B cell (primary cell): ENCODE measurements around the gene TIAM2. TPM values are rescaled to one million over a fixed set of nuclear protein-coding genes. Genes with fewer than 3 reads are reported as not detected.
"Not testable (repeated sequence)": the region's sequence is repeated elsewhere in the genome, so short reads cannot be mapped to it uniquely, and the experiment has no call there.

ENCODE experiments used
- ATAC-seq: fragments of 200-7000 bp; cut with Tn5 transposase; one replicate; pipeline ENCODE4 v1.10.0; 2021; ENCODE audit warnings: low read depth, mild to moderate bottlenecking, moderate number of reproducible peaks, moderate library complexity
- CTCF ChIA-PET: fragments of 350-600 bp; sonication (Branson Sonifier 250); formaldehyde crosslinking; loops from one replicate; lab custom pipeline; 2021; ENCODE audit warnings: antibody characterized with exemption, inconsistent platforms; lab: Charles Lee
- POLR2A ChIA-PET: fragments of 350-600 bp; sonication (Branson Sonifier 250); formaldehyde crosslinking; loops from one replicate; lab custom pipeline; 2021; ENCODE audit warnings: antibody characterized with exemption; lab: Charles Lee
- DNase-seq: peaks from one replicate; pipeline ENCODE4 v3.0.0; 2013
- H2AFZ ChIP-seq: 2 replicates; pipeline ENCODE4 v1.6.1; 2012; ENCODE audit warnings: mild to moderate bottlenecking, low read depth, low read length; ENCODE audit not compliant: insufficient read depth, poor library complexity, severe bottlenecking
- H3K27ac ChIP-seq, 2 donors: 1 replicate in 1 of 2; 2 replicates in 1 of 2; pipeline ENCODE4 v1.5.1; 2012 to 2013; ENCODE audit warnings: low read length in 2 of 2, mild to moderate bottlenecking in 2 of 2, moderate library complexity in 1 of 2
- H3K27me3 ChIP-seq, 4 experiments: fragments of 200-600 bp in 1 of 4; sonication (generic) in 1 of 4; replicated peaks in 1 of 4; 1 replicate in 2 of 4; 2 replicates in 2 of 4; pipeline versions ENCODE4 v1.6.1 to v1.7.0; 2013 to 2016; ENCODE audit warnings: low read length in 3 of 4, mild to moderate bottlenecking in 2 of 4, mixed read lengths in 1 of 4, moderate library complexity in 1 of 4; ENCODE audit not compliant: insufficient read depth in 4 of 4, control insufficient read depth in 3 of 4; ENCODE audit errors: control extremely low read depth in 1 of 4
- H3K36me3 ChIP-seq, 2 experiments: replicated peaks in 1 of 2; 1 replicate in 1 of 2; 2 replicates in 1 of 2; pipeline versions ENCODE4 v1.6.1 to v1.7.1; 2013; ENCODE audit warnings: low read length in 1 of 2; ENCODE audit not compliant: insufficient read depth in 2 of 2, control insufficient read depth in 1 of 2; ENCODE audit errors: control extremely low read depth in 1 of 2, extremely low read depth in 1 of 2
- H3K4me1 ChIP-seq, 2 donors: fragments of 200-600 bp in 1 of 2; sonication (generic) in 1 of 2; 1 replicate in 1 of 2; 2 replicates in 1 of 2; pipeline versions ENCODE4 v1.5.1 to v1.6.1; 2013 to 2017; ENCODE audit warnings: low read length in 2 of 2; ENCODE audit not compliant: control insufficient read depth in 2 of 2, insufficient read depth in 2 of 2
- H3K4me2 ChIP-seq: replicated peaks from 2 replicates; pipeline ENCODE3; 2012; ENCODE audit warnings: mild to moderate bottlenecking, low read depth, low read length; ENCODE audit not compliant: poor library complexity, severe bottlenecking
- H3K4me3 ChIP-seq, 5 experiments: fragments of 200-600 bp in 1 of 5; sonication (generic) in 1 of 5; 1 replicate in 3 of 5; 2 replicates in 2 of 5; pipeline versions ENCODE4 v1.5.1 to v1.7.0; 2011 to 2016; ENCODE audit warnings: low read length in 4 of 5, mild to moderate bottlenecking in 4 of 5, low read depth in 2 of 5, control low read depth in 1 of 5, moderate library complexity in 1 of 5; ENCODE audit not compliant: insufficient read depth in 1 of 5; ENCODE audit errors: control extremely low read depth in 1 of 5, extremely low read depth in 1 of 5
- H3K79me2 ChIP-seq: fragments of 200-600 bp; sonication (generic); one replicate; pipeline ENCODE4 v1.6.0; 2016; ENCODE audit warnings: low read length; ENCODE audit not compliant: control insufficient read depth, insufficient read depth
- H3K9ac ChIP-seq: fragments of 200-600 bp; sonication (generic); 2 replicates; pipeline ENCODE4 v1.6.1; 2017; ENCODE audit warnings: mild to moderate bottlenecking, low read length, moderate library complexity
- H3K9me3 ChIP-seq, 3 donors: one replicate each; pipeline versions ENCODE4 v1.6.1 to v1.7.1; 2013; ENCODE audit warnings: low read length in 2 of 3; ENCODE audit not compliant: control insufficient read depth in 2 of 3, insufficient read depth in 1 of 3; ENCODE audit errors: control extremely low read depth in 1 of 3
- H4K20me1 ChIP-seq: 2 replicates; pipeline ENCODE4 v1.6.0; 2012; ENCODE audit warnings: mild to moderate bottlenecking, low read length; ENCODE audit not compliant: insufficient read depth, control insufficient read depth, poor library complexity, severe bottlenecking
- H3K27ac Mint-ChIP-seq: one replicate; pipeline ENCODE4 v1.8.0; 2021; ENCODE audit warnings: mixed read lengths
- H3K27me3 Mint-ChIP-seq: one replicate; pipeline ENCODE4 v1.8.0; 2021; ENCODE audit warnings: mixed read lengths
- H3K4me1 Mint-ChIP-seq: one replicate; pipeline ENCODE4 v1.8.0; 2021; ENCODE audit warnings: mixed read lengths
- H3K4me3 Mint-ChIP-seq: one replicate; pipeline ENCODE4 v1.8.0; 2021; ENCODE audit warnings: mixed read lengths
- H3K9me3 Mint-ChIP-seq: one replicate; pipeline ENCODE4 v1.8.0; 2022; ENCODE audit warnings: mixed read lengths; ENCODE audit not compliant: insufficient read depth
- EZH2 ChIP-seq: IDR thresholded peaks from 2 replicates; pipeline ENCODE4 v1.6.1; 2012; ENCODE audit warnings: borderline replicate concordance, low read depth, mild to moderate bottlenecking, moderate library complexity, low read length; ENCODE audit not compliant: insufficient read depth, poor library complexity, severe bottlenecking
- WGBS: methylation state at CpG from one replicate; pipeline ENCODE4 v1.1.5; 2013; ENCODE audit warnings: missing lambda C conversion rate; ENCODE audit not compliant: insufficient coverage; 5-methylcytosine and 5-hydroxymethylcytosine counted together
- intact Hi-C: fragments of 100-400 bp; cut with micrococcal nuclease; formaldehyde crosslinking; loops from one replicate; pipeline ENCODE4 v1.10.0; 2022
- polyA plus RNA-seq: library from polyadenylated mRNA; depleted of rRNA; stranded (reverse); fragments of >200 nt; gene quantifications from 2 replicates; pipeline ENCODE4 v1.2.3, GENCODE V29; 2012
- total RNA-seq, 2 donors: library from RNA; stranded (reverse); fragments of 120-200 nt in 1 of 2; gene quantifications; 1 replicate in 1 of 2; 2 replicates in 1 of 2; pipeline versions ENCODE4 v1.2.3 to v1.2.4, GENCODE V29; 2013 to 2022
- TF ChIP-seq, protein P1 (sequence below): fragments of 200-600 bp; IDR thresholded peaks from one replicate; pipeline ENCODE4 v1.8.0; 2022; ENCODE audit warnings: antibody characterized with exemption, mild to moderate bottlenecking

Gene TIAM2
- total and polyA plus RNA-seq, 2 donors (not counting 1 experiment from before 2014, with no cell fraction given) = 13.1 to 18.8 TPM

DNA sequence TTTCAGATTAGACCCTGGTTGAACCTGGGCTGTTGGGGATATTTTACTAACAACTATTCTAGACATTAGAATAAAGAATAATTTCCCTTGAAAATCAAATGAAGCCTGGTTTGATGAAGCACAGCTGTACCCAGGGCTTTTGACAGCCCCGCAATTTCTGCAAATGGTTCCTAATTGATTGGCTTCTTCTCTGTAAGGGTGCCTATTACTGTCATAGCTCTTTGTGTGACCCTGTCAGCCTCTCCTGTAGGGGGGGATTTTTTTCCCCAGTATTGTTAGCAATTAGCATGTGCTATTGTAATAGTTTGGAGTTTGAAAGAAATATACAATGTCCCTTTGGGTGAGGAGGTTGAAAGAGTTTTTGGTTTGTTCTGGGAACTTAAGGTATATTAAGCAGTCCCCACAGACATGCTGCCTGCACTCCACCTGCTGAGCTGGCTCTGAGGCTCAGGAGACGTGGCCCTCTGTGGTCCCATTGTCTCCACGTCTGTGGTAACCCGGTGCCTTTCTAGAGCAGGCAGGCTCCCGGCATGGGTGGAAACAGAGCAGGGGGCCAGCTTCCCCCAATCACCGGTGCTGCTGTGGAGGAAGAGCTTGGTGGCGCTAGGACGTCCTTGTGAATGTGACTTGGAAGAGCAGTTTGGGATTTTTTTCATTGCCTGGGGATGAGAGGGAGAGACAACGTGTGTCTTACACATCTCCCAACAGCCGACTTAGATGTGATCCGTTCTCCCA, 221.4 kb downstream of the TIAM2 start:
- H3K4me3 Mint-ChIP-seq = no peak overlapping the region
- 77% methylated on average over 8 of the region's 11 CpGs for WGBS
- ChIA-PET CTCF (no interaction called here), POLR2A (no interaction called here)
- H3K9me3 Mint-ChIP-seq = no peaks in the 10 kb centered on the region
- H2AFZ ChIP-seq = no peak overlapping the region
- no peaks in the 10 kb centered on the region for H3K4me1 ChIP-seq
- no peak overlapping the region for H3K27ac Mint-ChIP-seq
- no peak for TF ChIP-seq EZH2
- TF ChIP-seq, protein P1, sequence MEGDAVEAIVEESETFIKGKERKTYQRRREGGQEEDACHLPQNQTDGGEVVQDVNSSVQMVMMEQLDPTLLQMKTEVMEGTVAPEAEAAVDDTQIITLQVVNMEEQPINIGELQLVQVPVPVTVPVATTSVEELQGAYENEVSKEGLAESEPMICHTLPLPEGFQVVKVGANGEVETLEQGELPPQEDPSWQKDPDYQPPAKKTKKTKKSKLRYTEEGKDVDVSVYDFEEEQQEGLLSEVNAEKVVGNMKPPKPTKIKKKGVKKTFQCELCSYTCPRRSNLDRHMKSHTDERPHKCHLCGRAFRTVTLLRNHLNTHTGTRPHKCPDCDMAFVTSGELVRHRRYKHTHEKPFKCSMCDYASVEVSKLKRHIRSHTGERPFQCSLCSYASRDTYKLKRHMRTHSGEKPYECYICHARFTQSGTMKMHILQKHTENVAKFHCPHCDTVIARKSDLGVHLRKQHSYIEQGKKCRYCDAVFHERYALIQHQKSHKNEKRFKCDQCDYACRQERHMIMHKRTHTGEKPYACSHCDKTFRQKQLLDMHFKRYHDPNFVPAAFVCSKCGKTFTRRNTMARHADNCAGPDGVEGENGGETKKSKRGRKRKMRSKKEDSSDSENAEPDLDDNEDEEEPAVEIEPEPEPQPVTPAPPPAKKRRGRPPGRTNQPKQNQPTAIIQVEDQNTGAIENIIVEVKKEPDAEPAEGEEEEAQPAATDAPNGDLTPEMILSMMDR = no peak
- H3K4me3 ChIP-seq = no peak overlapping the region
- H3K27me3 Mint-ChIP-seq = peaks cover 2% of the 10 kb centered on the region
- H3K4me1 Mint-ChIP-seq = no peaks in the 10 kb centered on the region
- no peak for ATAC-seq
- H3K27me3 ChIP-seq = no peaks in the 10 kb centered on the region
- no peak overlapping the region for H3K27ac ChIP-seq
- no peaks in the 10 kb centered on the region for H3K36me3 ChIP-seq
- H3K79me2 ChIP-seq = no peaks in the 10 kb centered on the region
- intact Hi-C loops = no loop called here
- no peaks in the 10 kb centered on the region for H4K20me1 ChIP-seq
- no peak overlapping the region for H3K4me2 ChIP-seq
- no peak overlapping the region for H3K9ac ChIP-seq
- no peaks in the 10 kb centered on the region for H3K9me3 ChIP-seq
- DNase-seq = no peak

DNA sequence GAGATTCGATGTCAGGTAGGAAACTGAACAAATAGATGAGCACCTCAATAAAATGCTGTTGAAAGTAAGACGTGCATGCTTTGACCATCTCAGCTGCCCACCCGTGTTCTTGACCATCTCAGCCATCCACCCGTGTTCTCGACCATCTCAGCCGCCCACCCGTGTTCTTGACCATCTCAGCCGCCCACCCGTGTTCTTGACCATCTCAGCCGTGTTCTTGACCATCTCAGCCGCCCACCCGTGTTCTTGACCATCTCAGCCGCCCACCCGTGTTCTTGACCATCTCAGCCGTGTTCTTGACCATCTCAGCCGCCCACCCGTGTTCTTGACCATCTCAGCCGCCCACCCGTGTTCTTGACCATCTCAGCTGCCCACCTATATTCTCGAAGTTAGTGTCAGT, 223.6 kb downstream of the TIAM2 start:
- H3K36me3 ChIP-seq, intact Hi-C loops, H3K4me1 Mint-ChIP-seq, H3K27me3 ChIP-seq, POLR2A ChIA-PET, CTCF ChIA-PET, H2AFZ ChIP-seq, H3K27ac Mint-ChIP-seq, H3K4me1 ChIP-seq, DNase-seq, H3K4me3 Mint-ChIP-seq, H3K9me3 ChIP-seq, ATAC-seq, H3K79me2 ChIP-seq, H4K20me1 ChIP-seq, H3K9me3 Mint-ChIP-seq, H3K4me2 ChIP-seq, H3K9ac ChIP-seq, H3K27ac ChIP-seq, H3K27me3 Mint-ChIP-seq, H3K4me3 ChIP-seq: not testable (repeated sequence)
- 84% methylated on average over 7 of the region's 20 CpGs for WGBS
